NCI-H2107 treated with DMSO at 0.1 percent for 48 hours (cell line): ENCODE measurements around the gene IFNA4.
"Not testable (repeated sequence)": the region's sequence is repeated elsewhere in the genome, so short reads cannot be mapped to it uniquely, and the experiment has no call there.

Source experiments
- DNase-seq: peaks from one replicate; lab custom pipeline; 2025; ENCODE audit not compliant: unreplicated experiment; lab: John Stamatoyannopoulos, UW

The IFNA4 gene

GRCh38 chr9:21187487-21187886 lies at the start of gene IFNA4:
Gene IFNA4 (minus strand): TSS chr9:21187587. CDS start chr9:21187531, 56 bp downstream.
- not testable (repeated sequence) for DNase-seq

DNA sequence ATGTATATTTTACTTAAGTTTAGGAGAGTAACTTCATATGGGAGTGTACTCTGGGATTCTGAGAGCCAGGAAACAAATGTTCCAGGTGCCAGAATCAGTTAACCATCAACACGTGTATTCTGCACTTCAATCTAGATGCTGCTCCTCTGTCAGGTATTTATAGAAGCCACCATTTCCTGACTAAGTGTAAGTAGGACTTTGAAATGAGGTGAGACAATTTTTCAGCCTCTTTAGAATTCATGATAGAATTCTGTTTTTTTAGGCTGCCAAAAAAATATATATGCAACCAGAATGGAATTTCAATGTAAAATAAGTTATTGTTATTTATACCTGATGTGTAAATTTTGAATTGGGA lies 49.0 kb upstream of the IFNA4 start:
- DNase-seq, result not testable (repeated sequence)

DNA sequence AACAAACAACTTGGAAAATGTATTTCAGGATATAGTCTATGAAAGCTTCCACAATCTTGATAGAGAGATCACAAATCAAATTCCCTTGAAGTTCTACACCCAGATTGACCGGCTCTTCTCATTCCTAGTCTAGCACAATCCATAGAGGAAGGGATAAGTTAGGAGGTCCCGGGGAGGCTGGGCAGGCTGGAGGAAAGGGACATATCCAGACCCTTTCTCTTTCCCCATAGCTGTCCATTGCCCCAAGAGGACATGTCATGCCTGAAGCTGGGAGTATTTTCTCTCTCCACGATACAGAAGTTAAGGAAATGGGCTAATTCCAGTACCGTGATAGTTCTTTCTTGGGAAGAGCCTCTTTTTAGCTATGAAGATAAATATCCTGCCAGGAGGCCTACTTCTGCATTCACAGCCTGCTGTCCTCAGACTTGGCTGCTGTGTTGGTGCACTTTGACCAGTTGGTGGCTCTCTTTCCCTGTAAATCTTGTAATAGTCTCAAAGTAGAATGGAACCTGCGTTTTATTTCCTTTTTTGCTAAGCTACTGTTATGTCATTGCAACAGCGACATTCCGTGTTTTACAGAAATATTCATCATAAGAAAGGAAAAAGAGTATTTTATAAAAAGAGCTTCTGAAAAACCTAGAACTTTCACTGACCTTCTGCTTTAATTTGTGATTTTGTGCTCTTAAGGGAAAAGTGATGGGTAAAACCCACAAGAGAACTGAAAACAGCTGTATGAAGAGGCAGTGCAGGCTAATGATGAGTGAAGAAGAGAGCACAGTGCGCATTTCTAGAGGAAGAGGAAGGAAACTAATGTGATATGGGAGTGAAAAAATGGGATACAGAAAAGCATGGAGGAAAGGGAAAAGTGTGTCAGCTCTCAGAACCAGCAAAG lies 48.3 kb upstream of the IFNA4 start:
- DNase-seq, result peak; percentile 41

- DNase-seq, result no peak
These were observed 46.8 kb upstream of the IFNA4 start for GRCh38 chr9:21234153-21234687.

DNA sequence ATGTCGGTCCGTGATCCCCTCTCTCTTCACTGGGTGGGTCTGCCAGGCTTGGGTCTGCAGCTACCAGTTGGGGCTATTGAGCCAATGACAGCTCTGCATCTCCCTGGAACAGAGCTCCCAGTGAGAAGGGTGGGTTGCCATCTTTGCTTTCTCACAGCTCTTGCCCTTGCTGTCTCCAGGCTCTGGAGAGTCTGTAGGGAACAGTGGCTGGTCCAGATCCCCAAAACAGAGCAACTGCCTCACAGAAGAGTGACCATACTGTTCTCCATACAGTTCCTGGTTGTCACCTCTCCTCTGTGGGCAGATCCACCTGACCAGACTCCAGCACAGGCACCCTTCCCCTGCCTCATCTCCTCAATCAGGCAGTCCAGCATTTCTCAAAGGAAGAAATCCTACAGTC lies 45.9 kb upstream of the IFNA4 start:
- no peak for DNase-seq

DNA sequence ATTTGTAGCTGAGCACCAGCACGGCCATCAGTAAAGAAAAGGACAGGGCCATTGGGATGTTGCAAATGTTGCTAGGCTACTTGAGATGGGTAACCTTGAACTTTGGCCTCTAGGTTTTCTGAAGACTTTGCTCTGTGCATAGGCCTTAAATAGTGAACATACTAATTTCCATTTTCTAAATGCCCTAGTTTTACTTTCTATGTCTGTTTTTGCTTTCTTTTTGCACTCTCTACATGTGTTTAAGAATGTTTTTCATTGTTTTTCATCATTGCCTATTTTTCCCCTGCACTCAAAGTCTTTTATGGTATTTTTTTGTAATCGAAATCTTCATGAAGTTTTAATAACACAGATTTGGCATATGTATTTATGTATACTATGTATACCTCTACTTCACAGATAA lies 40.7 kb upstream of the IFNA4 start, which contains the start of gene IFNA17:
IFNA17 (minus strand) TSS at position 101 of the 400 bp plus-strand sequence; CDS start at position 52, 49 bp downstream.
- no peak for DNase-seq

DNA sequence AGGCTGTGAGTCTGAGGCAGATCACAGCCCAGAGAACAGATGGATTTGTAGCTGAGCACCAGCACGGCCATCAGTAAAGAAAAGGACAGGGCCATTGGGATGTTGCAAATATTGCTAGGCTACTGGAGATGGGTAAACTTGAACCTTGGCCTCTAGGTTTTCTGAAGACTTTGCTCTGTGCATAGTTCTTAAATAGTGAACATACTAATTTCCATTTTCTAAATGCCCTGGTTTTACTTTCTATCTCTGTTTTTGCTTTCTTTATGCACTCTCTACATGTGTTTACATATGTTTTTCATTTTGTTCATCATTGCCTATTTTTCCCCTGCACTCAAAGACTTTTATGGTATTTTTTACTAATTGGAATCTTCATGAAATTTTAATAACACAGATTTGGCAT lies 29.8 kb upstream of the IFNA4 start, which contains the start of gene IFNA16:
IFNA16 (minus strand) TSS at position 101 of the 400 bp plus-strand sequence; CDS start at position 95, 6 bp downstream.
- DNase-seq, result not testable (repeated sequence)

DNA sequence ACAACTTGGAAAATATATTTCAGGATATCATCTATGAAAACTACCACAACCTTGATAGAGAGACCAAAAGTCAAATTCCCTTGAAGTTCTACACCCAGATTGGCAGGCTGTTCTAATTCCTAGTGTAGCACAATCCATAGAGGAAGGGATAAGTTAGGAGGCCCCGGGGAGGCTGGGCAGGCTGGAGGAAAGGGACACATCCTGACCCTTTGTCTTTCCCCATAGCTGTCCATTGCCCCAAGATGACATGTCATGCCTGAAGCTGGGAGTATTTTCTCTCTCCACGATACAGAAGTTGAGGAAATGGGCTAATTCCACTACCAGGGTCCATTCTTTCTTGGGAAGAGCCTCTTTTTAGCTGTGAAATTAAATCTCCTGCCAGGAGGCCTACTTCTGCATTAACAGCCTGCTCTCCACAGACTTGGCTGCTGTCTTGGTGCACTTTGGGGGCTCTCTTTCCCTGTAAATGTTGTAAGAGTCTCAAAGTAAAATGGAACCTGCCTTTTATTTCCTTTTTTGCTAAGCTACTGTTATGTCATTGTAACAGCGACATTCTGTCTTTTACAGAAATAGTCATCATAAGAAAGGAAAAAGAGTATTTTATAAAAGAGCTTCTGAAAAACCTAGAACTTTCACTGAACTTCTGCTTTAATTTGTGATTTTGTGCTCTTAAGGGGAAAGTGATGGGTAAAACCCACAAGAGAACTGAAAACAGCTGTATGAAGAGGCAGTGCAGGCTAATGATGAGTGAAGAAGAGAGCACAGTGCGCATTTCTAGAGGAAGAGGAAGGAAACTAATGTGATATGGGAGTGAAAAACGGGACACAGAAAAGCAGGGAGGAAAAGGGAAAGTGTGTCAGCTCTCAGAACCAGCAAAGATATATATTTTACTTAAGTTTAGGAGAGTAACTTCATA lies 26.3 kb upstream of the IFNA4 start:
- not testable (repeated sequence) for DNase-seq

- not testable (repeated sequence) for DNase-seq
These were observed 24.8 kb upstream of the IFNA4 start for GRCh38 chr9:21212160-21212559.

DNA sequence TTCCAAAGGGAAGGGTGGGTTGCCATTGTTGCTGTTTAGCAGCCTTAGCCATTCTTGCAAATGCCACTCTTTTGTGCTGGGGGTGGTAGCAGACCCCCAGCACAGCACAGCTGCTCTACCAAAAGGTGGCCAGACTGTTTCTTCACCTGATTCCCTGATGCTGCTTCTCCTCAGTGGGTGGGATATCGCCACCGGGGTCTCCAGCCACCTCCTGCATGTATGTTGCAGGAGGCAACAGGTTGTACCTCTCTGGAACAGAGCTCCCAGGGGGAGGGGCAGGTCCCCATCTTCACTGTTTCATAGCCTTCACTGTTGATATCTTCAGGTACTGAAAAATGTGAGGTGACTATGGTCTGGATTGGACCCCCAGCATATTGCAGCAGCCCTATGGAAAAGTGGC lies 23.4 kb upstream of the IFNA4 start:
- not testable (repeated sequence) for DNase-seq

DNA sequence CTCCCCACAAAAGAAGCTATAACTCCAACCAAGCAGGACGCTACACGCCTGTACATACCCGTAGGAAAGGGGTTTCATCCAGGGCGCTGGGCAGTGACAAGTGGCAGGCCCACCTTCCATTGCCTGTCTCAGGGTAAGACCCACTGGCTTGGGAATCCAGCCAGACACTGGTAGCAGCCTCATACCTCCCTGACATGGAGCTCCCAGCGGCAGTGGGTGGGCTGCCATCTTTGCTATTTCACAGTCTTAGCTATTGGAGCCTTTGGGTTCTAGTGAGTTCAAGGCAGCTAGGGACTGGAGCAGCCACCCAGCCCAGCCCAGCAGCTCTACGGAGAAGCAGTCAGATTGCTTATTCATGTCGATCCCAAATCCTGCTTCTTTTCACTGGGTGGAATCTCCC lies 22.9 kb upstream of the IFNA4 start:
- no peak for DNase-seq

DNA sequence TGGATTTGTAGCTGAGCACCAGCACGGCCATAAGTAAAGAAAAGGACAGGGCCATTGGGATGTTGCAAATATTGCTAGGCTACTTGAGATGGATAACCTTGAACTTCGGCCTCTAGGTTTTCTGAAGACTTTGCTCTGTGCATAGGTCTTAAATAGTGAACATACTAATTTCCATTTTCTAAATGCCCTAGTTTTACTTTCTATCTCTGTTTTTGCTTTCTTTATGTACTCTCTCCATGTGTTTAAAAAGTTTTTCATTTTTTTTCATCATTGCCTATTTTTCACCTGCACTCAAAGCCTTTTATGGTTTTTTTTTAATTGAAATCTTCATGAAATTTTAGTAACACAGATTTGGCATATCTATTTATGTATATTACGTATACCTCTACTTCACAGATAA lies 19.7 kb upstream of the IFNA4 start, which contains the start of gene IFNA10:
IFNA10 (minus strand) TSS at position 101 of the 400 bp plus-strand sequence; CDS start at position 55, 46 bp downstream.
- DNase-seq, result not testable (repeated sequence)

GRCh38 chr9:21205204-21205603 lies 17.8 kb upstream of the IFNA4 start:
- no peak for DNase-seq

DNA sequence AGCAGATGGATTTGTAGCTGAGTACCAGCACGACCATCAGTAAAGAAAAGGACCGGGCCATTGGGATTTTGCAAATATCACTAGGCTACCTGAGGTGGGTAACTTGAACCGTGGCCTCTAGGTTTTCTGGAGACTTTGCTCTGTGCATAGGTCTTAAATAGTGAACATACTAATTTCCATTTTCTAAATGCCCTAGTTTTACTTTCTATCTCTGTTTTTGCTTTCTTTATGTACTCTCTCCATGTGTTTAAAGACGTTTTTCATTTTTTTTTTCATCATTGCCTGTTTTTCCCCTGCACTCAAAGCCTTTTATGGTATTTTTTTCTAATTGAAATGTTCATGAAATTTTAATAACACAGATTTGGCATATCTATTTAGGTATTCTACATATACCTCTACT lies 14.7 kb upstream of the IFNA4 start, which contains the start of gene IFNA7:
IFNA7 (minus strand) TSS at position 101 of the 400 bp plus-strand sequence; CDS start at position 61, 40 bp downstream.
- DNase-seq, result not testable (repeated sequence)

GRCh38 chr9:21194867-21195776 lies 7.7 kb upstream of the IFNA4 start:
- not testable (repeated sequence) for DNase-seq

GRCh38 chr9:21182810-21183736 lies 4.3 kb downstream of the IFNA4 start:
- not testable (repeated sequence) for DNase-seq

GRCh38 chr9:21174671-21175070 lies 12.7 kb downstream of the IFNA4 start:
- DNase-seq, result no peak

GRCh38 chr9:21172156-21172555 lies 15.2 kb downstream of the IFNA4 start:
- DNase-seq, result no peak

DNA sequence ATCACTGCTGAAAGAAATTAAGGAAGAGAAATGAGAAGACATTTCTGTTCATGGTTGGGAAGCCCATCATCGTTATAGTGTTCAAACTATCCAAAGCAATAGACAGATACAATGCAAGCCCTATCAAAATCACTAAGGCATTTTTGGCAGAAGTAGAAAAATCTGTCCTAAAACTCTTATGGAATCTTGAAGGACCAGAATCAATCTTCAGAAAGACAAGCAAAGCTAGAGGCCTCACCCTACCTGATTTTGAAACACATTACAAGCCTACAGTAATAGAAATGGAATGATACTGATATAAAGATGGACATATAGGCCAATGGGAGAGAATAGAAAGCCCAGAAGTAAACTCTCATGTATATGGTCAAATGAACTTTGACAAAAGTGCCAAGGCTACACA lies 16.0 kb downstream of the IFNA4 start:
- no peak for DNase-seq
